Coronary artery (tissue), 2 donors: ENCODE measurements around the gene PON2.

ENCODE experiments used
- DNase-seq: peaks from one replicate; pipeline ENCODE4 v3.0.0-alpha.2; 2017; ENCODE audit warnings: low spot score
- H3K27ac ChIP-seq, 2 donors: fragments of 200-600 bp; sonication (generic); one replicate each; pipeline ENCODE4 v1.5.1; 2016 to 2019
- H3K4me3 ChIP-seq: fragments of 200-600 bp; sonication (generic); 2 replicates; pipeline ENCODE4 v1.5.1; 2016; ENCODE audit warnings: mild to moderate bottlenecking, moderate library complexity
- CTCF ChIP-seq: fragments of 200-600 bp; sonication (generic); IDR thresholded peaks from one replicate; pipeline ENCODE4 v1.5.1; 2019; ENCODE audit warnings: antibody characterized with exemption

The PON2 gene

GRCh38 chr7:95421847-95422444 lies 12.9 kb downstream of the PON2 start:
- TF ChIP-seq CTCF, result no peak
- no peak for DNase-seq

GRCh38 chr7:95421000-95421846 lies 13.6 kb downstream of the PON2 start:
- no peak for TF ChIP-seq CTCF
- no peak for DNase-seq
- Histone ChIP-seq H3K4me3 (no peak overlapping the region), H3K27ac (no peak overlapping the region)

More at GRCh38 chr7:95421847-95422444, 12.9 kb downstream of the PON2 start:
- Histone ChIP-seq H3K4me3 (no peak overlapping the region), H3K27ac (no peak overlapping the region)

- no peak for TF ChIP-seq CTCF
- no peak for DNase-seq
- Histone ChIP-seq H3K4me3 (no peak overlapping the region), H3K27ac (no peak overlapping the region)
Measured at GRCh38 chr7:95412075-95412474, 22.8 kb downstream of the PON2 start.

GRCh38 chr7:95411666-95412065 lies 23.2 kb downstream of the PON2 start:
- H3K27ac ChIP-seq, result no peak overlapping the region
- DNase-seq, result no peak
- no peak for TF ChIP-seq CTCF
- H3K4me3 ChIP-seq, result no peak overlapping the region

- no peak for TF ChIP-seq CTCF
- H3K27ac ChIP-seq, result no peak overlapping the region
- no peak for DNase-seq
- H3K4me3 ChIP-seq, result no peak overlapping the region
Measured at GRCh38 chr7:95411036-95411435, 23.8 kb downstream of the PON2 start.

- H3K27ac ChIP-seq, result no peak overlapping the region
- no peak overlapping the region for H3K4me3 ChIP-seq
- no peak for TF ChIP-seq CTCF
- no peak for DNase-seq
Measured at GRCh38 chr7:95407751-95408150, 27.1 kb downstream of the PON2 start.

GRCh38 chr7:95405800-95406199 lies 29.0 kb downstream of the PON2 start:
- TF ChIP-seq CTCF, result no peak
- Histone ChIP-seq H3K27ac (no peak overlapping the region), H3K4me3 (no peak overlapping the region)
- DNase-seq, result no peak
